Measurements from ENCODE around the gene FOXP1. TPM values are rescaled to one million over a fixed set of nuclear protein-coding genes. Genes with fewer than 3 reads are reported as not detected.

Gene FOXP1
- total RNA-seq, 1 donor from 2014 or later = 128 TPM

- Histone ChIP-seq H3K4me3 (no peak overlapping the region), H3K36me3 (no peaks in the 10 kb centered on the region), H3K9me3 (no peaks in the 10 kb centered on the region), H3K27me3 (no peaks in the 10 kb centered on the region), H3K4me1 (no peaks in the 10 kb centered on the region), H3K27ac (no peak overlapping the region)
- TF ChIP-seq POLR2AphosphoS5 (IDR thresholded peaks at IDR 0.05; ENCODE audit: insufficient read depth in 1 of 2, low read depth in 1 of 2) = no peak
- TF ChIP-seq POLR2A (IDR thresholded peaks at IDR 0.05) = no peak
- no peak for TF ChIP-seq CTCF (IDR thresholded peaks at IDR 0.05)
- intact Hi-C loops (cut with DNase I) = no loop called here
- DNase-seq (ENCODE audit: extremely low spot score in 2 of 2) = no peak
Observed at GRCh38 chr3:71509066-71509465, 74.5 kb downstream of the FOXP1 start.

GRCh38 chr3:71505767-71506350 is 77.7 kb downstream of the FOXP1 start:
- H3K36me3 ChIP-seq = no peaks in the 10 kb centered on the region
- no peak for DNase-seq (ENCODE audit: extremely low spot score in 2 of 2)

GRCh38 chr3:71504250-71505036 is 79.1 kb downstream of the FOXP1 start:
- Histone ChIP-seq H3K36me3 (no peaks in the 10 kb centered on the region), H3K9me3 (no peaks in the 10 kb centered on the region), H3K27me3 (no peaks in the 10 kb centered on the region), H3K4me3 (no peak overlapping the region), H3K4me1 (no peaks in the 10 kb centered on the region), H3K27ac (no peak overlapping the region)
- TF ChIP-seq POLR2A (IDR thresholded peaks at IDR 0.05) (no peak), CTCF (IDR thresholded peaks at IDR 0.05) (no peak), POLR2AphosphoS5 (IDR thresholded peaks at IDR 0.05; ENCODE audit: insufficient read depth in 1 of 2, low read depth in 1 of 2) (no peak)
- intact Hi-C loops (cut with DNase I) = no loop called here
- no peak for DNase-seq (ENCODE audit: extremely low spot score in 2 of 2)

More at GRCh38 chr3:71505767-71506350, 77.7 kb downstream of the FOXP1 start:
- Histone ChIP-seq H3K27ac (no peak overlapping the region), H3K9me3 (no peaks in the 10 kb centered on the region), H3K4me1 (no peaks in the 10 kb centered on the region), H3K27me3 (no peaks in the 10 kb centered on the region), H3K4me3 (no peak overlapping the region)
- intact Hi-C loops (cut with DNase I) = no loop called here
- TF ChIP-seq POLR2AphosphoS5 (IDR thresholded peaks at IDR 0.05; ENCODE audit: insufficient read depth in 1 of 2, low read depth in 1 of 2) (no peak), CTCF (IDR thresholded peaks at IDR 0.05) (no peak), POLR2A (IDR thresholded peaks at IDR 0.05) (no peak)

- H3K27ac ChIP-seq = no peak overlapping the region
- peaks cover under 1% of the 10 kb centered on the region for H3K4me1 ChIP-seq
- DNase-seq (ENCODE audit: extremely low spot score in 2 of 2) = no peak
- TF ChIP-seq CTCF (IDR thresholded peaks at IDR 0.05) = no peak
- TF ChIP-seq POLR2AphosphoS5 (IDR thresholded peaks at IDR 0.05; ENCODE audit: insufficient read depth in 1 of 2, low read depth in 1 of 2) = no peak
- no peak for TF ChIP-seq POLR2A (IDR thresholded peaks at IDR 0.05)
- no peaks in the 10 kb centered on the region for H3K36me3 ChIP-seq
- intact Hi-C loops (cut with DNase I) = no loop called here
- no peaks in the 10 kb centered on the region for H3K9me3 ChIP-seq
- H3K4me3 ChIP-seq = no peak overlapping the region
- no peaks in the 10 kb centered on the region for H3K27me3 ChIP-seq
Observed at GRCh38 chr3:71503525-71504249, 79.8 kb downstream of the FOXP1 start.
